ENCODE data around the gene ZNF234.
A peak's percentile ranks its signal among the peaks of the same experiment; 100 is the strongest.
"Not testable (repeated sequence)": the region's sequence is repeated elsewhere in the genome, so short reads cannot be mapped to it uniquely, and the experiment has no call there.

The ZNF234 gene

DNA sequence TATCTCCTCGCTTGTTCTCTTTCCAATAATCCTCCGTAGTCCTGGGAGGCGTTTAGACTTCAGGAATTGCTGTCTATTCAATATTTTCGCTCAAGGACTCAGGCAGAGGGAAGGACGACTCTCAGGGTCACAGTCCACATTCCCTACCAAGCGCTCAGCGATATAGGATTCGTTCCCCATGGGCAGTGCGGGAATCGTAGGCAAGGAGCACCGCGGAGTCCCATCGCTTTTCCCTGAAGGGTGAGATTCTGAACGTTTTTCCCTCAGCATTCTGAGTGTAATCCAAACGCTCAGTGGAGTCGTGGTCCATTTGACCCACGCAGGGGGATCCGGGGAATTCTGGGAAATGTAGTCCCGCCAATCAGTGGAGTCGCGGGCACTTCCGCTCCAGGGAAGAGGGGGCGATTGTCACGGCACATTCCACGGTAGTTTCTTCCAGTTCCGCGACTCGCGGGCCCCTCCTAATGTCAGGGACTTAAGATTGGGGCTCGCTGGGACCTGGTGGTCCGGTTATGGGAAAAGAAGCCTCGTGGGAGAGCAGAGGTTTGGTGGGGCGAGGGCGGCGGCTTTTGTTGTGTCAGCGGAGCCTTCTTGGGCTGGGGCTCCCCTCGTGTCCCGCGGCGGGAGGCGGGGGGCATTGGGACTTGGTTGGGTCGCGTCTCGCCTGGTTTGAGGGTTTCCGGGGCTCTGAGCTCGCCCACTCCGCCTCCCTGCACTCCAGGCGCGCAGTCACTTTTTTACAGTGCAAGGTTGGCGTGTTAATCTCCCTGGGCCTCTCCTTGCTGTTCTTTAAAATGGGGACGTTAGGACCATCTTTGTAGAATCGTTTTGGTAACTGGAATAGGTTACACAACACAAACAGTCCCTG, at the start of gene ZNF234:
Gene ZNF234, plus strand, starts transcription at position 364 of the 868 bp plus-strand sequence. CDS start 3,079 bp downstream, outside the sequence.
- DNase-seq (ENCODE audit: low read depth), result peak; percentile 60

DNA sequence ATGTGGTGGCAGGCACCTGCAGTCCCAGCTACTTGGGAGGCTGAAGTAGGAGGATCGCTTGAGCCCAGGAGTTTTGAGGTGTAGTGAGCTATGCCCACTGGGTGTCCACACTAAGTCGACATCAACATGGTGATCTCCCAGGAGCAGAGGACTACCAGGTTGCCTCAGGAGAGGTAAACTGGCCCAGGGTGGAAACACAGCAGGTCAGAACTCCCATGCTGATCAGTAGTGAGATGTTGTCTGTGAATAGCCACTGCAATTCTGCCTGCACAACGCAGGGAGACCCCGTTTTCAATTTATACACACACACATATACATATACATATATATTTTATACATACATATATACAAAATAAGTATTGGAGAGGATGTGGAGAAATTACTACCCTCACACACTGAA, 49.2 kb upstream of the ZNF234 start:
- no peak for DNase-seq (ENCODE audit: low read depth)

DNA sequence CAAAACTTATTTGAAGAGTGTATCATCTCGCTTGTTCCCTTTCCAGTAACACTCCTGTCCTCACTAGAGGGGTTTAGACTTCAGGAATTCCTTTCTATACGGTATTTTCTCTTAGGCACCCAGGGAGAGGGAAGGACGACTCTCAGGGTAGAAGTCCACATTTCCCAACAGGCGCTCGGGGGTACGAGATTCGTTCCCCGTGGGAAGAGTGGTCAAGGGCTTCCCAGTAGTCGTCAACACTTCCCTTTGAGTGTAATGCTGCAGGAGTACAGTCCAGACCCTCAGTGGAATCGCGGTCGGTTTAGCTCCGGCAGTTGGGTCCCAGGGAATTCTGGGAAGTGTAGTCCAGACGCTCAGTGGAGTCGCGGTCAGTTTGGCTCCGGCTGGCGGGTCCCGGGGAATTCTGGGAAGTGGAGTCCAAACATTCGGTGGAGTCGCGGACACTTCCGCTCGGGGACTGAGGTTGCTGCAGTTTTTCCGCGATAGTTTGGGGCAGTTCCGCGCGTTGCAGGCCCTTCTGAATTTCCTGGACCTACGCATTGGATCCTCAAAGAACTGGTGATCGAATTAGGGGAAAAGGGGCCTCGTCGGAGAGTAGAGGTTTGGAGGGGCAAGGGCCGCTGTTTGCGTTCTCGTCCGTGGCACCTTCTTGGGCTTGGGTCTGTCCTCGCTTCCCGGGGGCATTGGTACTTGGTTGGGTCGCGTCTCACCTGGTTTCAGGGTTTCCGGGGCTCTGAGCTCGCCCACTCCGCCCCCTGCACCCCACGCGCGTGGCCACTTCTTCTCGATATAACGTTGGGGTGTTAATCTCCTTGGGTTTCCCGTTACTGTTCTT, 47.2 kb upstream of the ZNF234 start, which contains the start of gene ZNF224:
Gene ZNF224, plus strand, starts transcription at position 431 of the 835 bp plus-strand sequence. CDS start 3,513 bp downstream, outside the sequence.
- DNase-seq (ENCODE audit: low read depth), result peak; percentile 82

DNA sequence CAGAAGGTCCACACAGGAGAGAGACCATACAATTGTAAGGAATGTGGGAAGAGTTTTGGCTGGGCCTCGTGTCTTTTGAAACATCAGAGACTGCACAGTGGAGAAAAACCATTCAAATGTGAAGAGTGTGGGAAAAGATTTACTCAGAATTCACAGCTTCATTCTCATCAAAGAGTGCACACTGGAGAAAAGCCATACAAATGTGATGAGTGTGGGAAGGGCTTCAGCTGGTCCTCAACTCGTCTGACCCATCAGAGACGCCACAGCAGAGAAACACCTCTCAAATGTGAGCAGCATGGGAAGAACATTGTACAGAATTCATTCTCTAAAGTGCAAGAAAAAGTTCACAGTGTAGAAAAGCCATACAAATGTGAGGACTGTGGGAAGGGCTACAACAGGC, 33.6 kb upstream of the ZNF234 start:
- no peak for DNase-seq (ENCODE audit: low read depth)

DNA sequence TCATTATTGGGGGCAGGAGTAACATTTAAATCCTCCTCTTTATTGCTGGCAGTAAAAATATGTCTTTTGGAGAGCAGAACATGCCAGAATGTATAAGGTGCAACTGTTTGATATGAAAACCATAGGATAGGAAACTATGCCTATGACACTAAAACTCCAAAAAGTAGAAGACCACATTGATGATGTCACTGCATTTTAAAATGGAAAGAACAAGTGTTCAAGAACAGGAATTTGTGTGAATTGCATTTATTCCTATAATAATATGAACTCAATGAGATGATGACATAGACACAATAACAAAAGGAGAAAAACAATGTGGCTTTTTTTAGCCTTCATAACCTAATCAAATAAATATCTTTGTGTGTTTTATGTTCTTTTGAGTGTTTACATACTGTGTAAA, 31.9 kb upstream of the ZNF234 start:
- DNase-seq (ENCODE audit: low read depth), result no peak

DNA sequence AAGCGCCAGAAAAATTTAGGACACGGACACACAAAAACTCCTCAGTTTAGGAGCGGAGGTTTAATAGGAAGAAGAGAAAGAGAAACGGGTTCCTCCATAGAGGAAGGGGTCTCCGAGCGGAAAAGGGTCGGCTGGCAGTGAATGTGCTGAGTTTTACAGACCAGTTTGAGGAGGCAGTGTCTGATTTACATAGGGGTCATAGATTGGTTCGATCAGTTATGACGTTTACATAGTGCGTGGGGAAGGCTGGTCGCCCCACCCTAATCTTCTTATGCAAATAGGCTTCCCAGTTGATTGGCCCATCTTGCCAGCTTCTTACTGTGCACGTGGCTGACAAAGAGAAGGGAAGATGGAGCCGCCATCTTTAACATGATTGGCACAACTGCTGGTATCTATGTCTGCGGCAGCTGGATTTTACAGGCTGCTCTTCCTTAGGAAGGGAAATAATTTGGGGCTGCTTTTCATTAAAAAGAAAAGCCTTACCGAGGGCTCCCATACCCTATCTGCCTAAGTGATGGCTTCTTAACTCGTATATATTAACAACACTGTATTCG, 29.4 kb upstream of the ZNF234 start:
- DNase-seq (ENCODE audit: low read depth), result no peak

DNA sequence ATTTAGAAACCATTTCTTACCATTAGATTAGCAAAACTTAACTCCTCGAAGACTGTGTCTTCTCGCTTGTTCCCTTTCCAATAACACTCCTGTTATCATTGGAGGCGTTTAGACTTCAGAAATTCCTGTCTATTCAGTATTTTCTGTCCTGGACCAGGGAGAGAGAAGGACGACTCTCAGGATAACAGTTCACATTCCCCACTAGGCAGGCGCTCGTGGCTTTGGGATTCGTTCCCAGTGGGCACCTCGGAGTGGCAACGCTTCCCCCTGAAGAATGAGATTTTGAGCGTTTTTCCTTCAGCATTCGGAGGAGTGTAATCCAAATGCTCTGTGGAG, 28.6 kb upstream of the ZNF234 start:
- no peak for DNase-seq (ENCODE audit: low read depth)

DNA sequence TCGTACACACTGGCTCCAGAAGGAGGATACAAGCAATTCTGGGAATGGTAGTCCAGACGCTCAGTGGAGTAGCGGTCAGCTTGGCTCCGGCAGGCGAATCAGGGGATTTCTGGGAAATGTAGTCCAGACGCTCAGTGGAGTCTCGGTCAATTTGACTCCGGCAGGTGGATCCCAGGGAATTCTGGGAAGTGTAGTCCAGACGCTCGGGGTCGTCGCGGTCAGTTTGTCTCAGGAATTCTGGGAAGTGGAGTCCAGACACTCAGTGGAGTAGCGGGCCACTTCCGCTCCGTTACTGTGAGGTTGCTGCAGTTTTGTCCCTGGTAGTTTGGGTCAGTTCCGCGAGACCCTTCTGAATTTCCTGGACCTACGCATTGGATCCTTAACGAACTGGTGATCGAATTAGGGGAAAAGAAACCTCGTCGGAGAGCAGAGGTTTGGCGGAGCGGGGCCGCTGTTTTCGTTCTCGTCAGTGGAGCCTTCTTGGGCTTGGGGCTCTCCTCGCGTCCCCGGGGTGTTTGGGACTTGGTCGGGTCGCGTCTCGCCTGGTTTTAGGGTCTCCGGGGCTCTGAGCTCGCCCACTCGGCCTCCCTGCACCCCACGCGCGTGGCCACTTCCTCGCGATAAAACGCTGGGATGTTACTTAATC, 28.1 kb upstream of the ZNF234 start, which contains the start of gene ZNF225:
Gene ZNF225, plus strand, starts transcription at position 262 of the 646 bp plus-strand sequence. CDS start 2,429 bp downstream, outside the sequence.
- peak; percentile 98 for DNase-seq (ENCODE audit: low read depth)

DNA sequence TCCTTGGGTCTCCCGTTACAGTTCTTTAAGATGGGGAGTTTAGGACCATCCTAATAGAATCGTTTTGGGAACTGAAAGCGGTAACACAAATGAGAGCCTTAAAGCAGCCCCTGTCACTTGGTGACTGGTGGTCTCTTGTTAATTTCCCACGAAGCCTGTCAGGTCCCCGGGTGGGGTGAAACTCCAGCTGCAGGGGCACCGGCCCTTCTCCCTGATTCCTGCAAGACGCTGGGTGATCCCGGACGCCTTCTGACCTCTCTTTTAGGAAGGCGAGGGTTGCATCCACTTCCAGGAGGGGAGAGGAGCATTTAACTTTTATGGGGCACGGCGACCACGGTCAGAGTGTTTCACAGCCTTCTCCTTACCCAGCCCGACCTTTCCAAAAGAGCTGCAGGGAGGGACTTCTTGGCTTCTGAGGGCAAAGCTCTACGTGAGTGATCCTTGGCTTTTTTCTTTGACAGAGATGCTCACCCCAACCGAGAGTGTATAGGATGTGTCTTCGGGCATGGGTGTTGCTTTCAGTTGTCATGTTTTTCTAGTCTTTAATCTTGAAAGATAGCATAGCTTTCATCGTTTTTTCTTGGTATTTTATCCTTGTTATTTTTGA, 27.5 kb upstream of the ZNF234 start:
- DNase-seq (ENCODE audit: low read depth), result no peak

DNA sequence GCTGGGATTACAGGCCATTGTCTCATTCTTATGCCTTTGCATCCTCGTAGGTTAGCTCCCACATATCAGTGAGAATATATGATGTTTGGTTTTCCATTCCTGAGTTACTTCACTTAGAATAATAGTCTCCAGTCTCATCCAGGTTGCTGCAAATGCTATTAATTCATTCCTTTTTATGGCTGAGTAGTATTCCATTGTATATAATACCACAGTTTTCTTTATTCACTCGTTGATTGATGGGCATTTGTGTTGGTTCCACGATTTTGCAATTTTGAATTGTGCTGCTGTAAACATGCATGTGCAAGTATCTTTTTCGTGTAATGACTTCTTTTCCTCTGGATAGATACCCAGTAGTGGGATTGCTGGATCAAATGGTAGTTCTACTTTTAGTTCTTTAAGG, 20.2 kb upstream of the ZNF234 start:
- not testable (repeated sequence) for DNase-seq (ENCODE audit: low read depth)

DNA sequence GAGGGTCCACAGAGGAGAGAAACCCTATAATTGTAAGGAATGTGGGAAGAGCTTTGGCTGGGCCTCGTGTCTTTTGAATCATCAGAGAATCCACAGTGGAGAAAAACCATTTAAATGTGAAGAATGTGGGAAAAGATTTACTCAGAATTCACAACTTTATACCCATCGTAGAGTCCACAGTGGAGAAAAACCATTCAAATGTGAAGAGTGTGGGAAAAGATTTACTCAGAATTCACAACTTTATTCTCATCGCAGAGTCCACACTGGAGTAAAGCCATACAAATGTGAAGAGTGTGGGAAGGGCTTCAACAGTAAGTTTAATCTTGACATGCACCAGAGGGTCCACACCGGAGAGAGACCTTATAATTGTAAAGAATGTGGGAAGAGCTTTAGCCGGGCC, 9.4 kb upstream of the ZNF234 start:
- no peak for DNase-seq (ENCODE audit: low read depth)

DNA sequence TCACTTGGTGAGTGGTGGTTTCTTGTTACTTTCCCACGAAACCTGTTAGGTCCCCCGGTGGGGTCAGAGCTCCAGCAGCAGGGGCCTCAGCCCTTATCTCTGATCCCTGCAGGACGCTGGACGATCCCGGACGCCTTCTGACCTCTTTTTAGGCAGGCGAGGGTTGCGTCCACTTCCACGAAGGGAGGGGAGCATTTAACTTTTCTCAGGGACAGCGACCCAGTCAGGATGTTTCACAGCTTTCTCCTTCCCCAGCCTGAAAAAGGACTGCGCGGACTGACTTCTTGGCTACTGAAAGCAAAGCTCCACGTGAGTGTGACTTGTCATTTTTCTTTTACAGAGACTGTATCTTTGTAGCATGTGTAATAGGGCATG, 692 bp downstream of the ZNF234 start:
- no peak for DNase-seq (ENCODE audit: low read depth)

DNA sequence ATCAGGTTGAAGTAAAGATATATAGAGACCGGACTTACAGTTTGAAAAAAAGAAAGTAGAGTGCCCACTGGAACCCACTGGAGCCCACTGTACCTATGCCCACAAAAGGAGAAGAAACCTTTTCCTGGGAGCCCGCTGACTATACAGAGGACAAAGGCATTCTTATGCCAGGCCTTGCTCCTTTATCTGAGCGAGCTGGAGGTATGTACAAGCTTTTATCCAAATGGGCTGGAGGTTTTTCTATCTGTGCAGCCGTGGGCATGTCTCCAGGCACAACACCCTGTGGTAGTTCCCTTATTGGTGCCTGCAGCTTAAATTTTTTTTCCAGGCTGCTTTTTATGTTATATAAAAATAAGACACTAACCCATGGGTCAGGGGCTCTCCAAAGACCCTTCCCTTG, 8.4 kb downstream of the ZNF234 start:
- DNase-seq (ENCODE audit: low read depth), result no peak

DNA sequence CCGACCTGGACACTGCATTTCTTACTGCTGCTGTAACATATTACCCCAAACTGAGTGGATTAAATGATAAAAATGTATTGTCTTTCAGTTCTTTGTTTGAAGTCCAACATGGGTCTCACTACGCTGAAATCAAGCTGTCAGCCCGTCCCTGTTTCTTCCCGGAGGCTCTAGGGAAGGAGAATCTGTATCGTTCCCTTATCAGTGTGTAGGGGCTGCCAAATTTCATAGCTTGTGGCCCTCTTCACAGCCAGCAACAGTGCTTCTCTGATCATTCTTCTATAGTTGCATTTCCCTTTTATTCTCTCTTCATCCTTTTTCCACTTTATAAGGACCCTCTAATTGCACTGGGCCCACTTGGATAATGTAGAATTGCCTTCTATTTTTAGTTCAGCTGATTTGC, 10.1 kb downstream of the ZNF234 start:
- no peak for DNase-seq (ENCODE audit: low read depth)

DNA sequence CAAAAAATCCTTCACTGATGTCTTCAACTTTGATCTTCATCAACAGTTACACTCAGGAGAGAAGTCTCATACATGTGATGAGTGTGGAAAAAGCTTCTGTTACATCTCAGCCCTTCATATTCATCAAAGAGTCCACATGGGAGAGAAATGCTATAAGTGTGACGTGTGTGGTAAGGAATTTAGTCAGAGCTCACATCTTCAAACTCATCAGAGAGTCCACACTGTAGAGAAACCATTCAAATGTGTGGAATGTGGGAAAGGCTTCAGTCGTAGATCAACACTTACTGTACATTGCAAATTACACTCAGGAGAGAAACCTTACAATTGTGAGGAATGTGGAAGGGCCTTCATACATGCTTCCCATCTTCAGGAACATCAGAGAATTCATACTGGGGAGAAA, 15.1 kb downstream of the ZNF234 start:
- no peak for DNase-seq (ENCODE audit: low read depth)

DNA sequence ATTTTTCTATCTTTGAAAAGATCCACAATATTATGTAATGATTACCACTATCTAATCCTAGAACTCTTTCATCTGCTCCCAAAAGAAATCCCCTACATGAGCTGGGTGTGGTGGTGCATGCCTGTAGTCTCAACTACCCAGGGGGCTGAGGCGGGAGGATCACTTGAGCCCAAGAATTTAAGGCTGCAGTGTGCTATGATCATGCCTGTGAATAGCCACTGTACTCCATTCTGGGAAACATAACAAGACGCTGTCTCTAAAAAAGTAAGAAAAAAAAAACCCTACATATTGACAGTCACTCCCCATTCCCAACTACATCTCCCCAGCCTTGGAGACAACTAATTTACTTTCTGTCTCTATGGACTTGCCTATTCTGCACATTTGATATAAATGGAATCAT, 22.4 kb downstream of the ZNF234 start:
- no peak for DNase-seq (ENCODE audit: low read depth)

DNA sequence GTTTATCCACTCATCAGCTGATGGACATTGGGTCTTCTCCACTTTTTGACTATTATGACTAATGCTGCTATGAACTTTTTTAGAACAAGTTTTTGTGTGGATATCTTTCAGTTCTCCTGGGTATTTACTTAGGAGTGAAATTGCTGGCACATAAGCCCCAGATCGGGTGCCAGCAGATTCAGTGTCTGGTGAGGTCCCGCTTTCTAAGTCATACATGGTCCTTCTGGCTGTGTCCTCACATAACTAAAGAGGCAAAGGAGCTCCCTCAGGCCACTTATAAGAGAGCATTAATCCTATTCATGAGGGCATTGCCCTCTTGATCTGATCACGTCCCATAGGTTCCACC, 22.9 kb downstream of the ZNF234 start:
- DNase-seq (ENCODE audit: low read depth), result no peak

DNA sequence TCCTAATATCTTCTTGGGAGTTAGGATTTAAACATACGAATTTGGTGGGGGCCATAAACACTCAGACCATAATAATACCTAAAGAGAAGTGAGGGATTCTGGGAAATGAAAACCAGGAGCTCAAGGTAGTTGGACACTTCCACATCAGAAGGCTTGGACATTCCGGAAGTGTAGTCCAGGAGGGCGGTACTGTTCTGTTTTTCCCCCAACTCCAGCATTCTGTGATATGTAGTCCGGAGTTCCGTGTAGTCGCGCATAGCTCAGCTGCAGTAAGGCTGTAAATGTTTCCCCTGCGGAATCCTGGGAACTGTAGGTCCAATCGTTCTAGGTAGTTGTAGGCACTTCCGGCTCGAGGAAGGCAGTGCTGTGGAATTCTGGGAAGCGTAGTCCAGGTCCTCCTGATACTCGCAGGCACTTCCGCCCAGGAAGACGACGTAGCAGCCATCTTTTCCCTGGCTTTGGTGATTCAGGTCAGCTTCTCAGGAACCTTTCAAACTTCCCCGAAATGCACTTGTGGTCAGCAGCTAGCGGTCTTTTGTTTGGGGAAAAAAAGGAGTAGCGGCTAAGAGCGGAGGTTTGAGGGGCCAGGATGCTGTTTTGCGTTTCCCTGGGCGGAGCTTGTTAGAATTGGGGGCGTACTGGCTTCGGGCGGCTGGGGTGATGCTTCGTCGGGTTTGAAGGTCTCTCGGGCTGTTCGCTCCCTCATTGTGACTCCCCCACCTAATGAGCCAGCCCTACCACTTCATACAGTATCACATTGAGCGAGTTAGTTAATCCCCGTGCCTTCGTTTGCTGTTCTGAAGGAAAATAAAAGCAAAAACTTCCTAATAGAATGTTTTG, 23.5 kb downstream of the ZNF234 start, which contains the start of gene ZNF226:
Gene ZNF226, plus strand, starts transcription at position 428 of the 840 bp plus-strand sequence. CDS start 4,981 bp downstream, outside the sequence.
- peak; percentile 97 for DNase-seq (ENCODE audit: low read depth)

DNA sequence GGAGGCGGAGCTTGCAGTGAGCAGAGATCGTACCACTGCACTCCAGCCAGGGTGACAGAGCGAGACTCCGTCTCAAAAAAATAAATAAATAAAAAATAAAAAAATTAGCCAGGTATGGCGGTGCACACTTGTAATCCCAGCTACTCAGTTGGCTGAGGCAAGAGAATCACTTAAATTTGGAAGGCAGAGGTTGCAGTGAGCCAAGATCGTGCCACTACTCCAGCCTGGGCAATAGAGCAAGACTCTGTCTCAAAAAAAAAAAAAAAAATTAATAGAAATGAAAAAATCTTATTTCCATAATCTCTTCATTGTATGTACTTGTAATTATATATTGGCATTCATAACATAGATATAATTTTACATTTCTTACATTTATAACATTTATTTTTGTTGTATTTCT, 29.3 kb downstream of the ZNF234 start:
- not testable (repeated sequence) for DNase-seq (ENCODE audit: low read depth)

DNA sequence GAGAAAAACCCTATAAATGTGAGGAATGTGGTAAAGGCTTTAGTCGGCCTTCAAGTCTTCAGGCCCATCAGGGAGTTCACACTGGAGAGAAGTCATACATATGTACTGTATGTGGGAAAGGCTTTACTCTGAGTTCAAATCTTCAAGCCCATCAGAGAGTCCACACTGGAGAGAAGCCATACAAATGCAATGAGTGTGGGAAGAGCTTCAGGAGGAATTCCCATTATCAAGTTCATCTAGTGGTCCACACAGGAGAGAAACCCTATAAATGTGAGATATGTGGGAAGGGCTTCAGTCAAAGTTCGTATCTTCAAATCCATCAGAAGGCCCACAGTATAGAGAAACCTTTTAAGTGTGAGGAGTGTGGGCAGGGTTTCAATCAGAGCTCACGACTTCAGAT, 35.2 kb downstream of the ZNF234 start:
- no peak for DNase-seq (ENCODE audit: low read depth)

DNA sequence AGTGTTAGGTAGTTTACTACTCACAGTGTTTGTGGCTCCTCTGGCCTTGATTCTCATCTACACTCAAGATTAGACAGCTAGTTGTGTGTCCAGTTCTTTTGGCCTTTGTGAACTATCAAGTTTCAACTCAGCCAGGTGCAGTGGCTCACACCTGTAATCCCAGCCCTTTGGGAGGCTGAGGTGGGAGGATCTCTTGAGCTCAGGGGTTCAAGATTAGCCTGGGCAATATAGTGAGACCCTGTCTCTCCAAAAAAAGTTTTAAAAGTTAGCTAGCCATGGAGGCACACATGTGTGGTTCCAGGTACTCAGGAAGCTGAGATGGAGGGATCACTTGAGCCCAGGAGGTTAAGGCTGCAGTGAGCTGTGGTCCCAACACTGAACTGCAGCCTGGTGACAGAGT, 39.6 kb downstream of the ZNF234 start:
- no peak for DNase-seq (ENCODE audit: low read depth)

Data from GM04504 (cell line).